GM23248 (cell line): ENCODE measurements around the gene TEX10. TPM values are rescaled to one million over a fixed set of nuclear protein-coding genes. Genes with fewer than 3 reads are reported as not detected.

ENCODE experiments used
- DNase-seq: peaks from one replicate; pipeline ENCODE4 v3.0.0-alpha.2; 2015
- H2AFZ ChIP-seq: fragments of 200-600 bp; sonication (generic); 2 replicates; pipeline ENCODE4 v1.6.1; 2016; ENCODE audit warnings: antibody characterized with exemption
- H3F3A ChIP-seq: fragments of 200-600 bp; sonication (generic); 2 replicates; pipeline ENCODE4 v1.6.1; 2016; ENCODE audit warnings: mild to moderate bottlenecking, antibody characterized with exemption, mixed run types; ENCODE audit not compliant: insufficient read depth
- H3K27ac ChIP-seq: fragments of 200-600 bp; sonication (generic); 2 replicates; pipeline ENCODE4 v1.5.1; 2016; ENCODE audit warnings: mild to moderate bottlenecking
- H3K27me3 ChIP-seq: fragments of 200-600 bp; sonication (generic); replicated peaks from 2 replicates; pipeline ENCODE4 v1.6.1; 2016; ENCODE audit warnings: mild to moderate bottlenecking; ENCODE audit not compliant: insufficient read depth
- H3K36me3 ChIP-seq: fragments of 200-600 bp; sonication (generic); 2 replicates; pipeline ENCODE4 v1.6.1; 2016; ENCODE audit warnings: low read depth, mild to moderate bottlenecking
- H3K4me1 ChIP-seq: fragments of 200-600 bp; sonication (generic); 2 replicates; pipeline ENCODE4 v1.6.1; 2016; ENCODE audit warnings: mild to moderate bottlenecking; ENCODE audit not compliant: insufficient read depth
- H3K4me2 ChIP-seq: fragments of 200-600 bp; sonication (generic); one replicate; pipeline ENCODE4 v1.6.1; 2016; ENCODE audit warnings: mild to moderate bottlenecking; ENCODE audit not compliant: unreplicated experiment
- H3K4me3 ChIP-seq: fragments of 200-600 bp; sonication (generic); 2 replicates; pipeline ENCODE4 v1.5.1; 2016; ENCODE audit warnings: mild to moderate bottlenecking
- H3K79me2 ChIP-seq: fragments of 200-600 bp; sonication (generic); 2 replicates; pipeline ENCODE4 v1.6.1; 2016; ENCODE audit warnings: mild to moderate bottlenecking; ENCODE audit not compliant: insufficient read depth
- H3K9ac ChIP-seq: fragments of 200-600 bp; sonication (generic); 2 replicates; pipeline ENCODE4 v1.6.1; 2016; ENCODE audit warnings: mild to moderate bottlenecking
- H3K9me2 ChIP-seq: fragments of 200-600 bp; sonication (generic); 2 replicates; pipeline ENCODE4 v1.6.1; 2016; ENCODE audit warnings: mixed run types, mild to moderate bottlenecking, moderate library complexity; ENCODE audit not compliant: insufficient read depth
- H3K9me3 ChIP-seq: fragments of 200-600 bp; sonication (generic); one replicate; pipeline ENCODE4 v1.6.1; 2017; ENCODE audit warnings: low read depth
- H4K20me1 ChIP-seq: fragments of 200-600 bp; sonication (generic); 2 replicates; pipeline ENCODE4 v1.6.0; 2016; ENCODE audit not compliant: insufficient read depth
- EZH2 ChIP-seq: fragments of 200-600 bp; sonication (generic); IDR thresholded peaks from 2 replicates; pipeline ENCODE4 v1.6.1; 2018; ENCODE audit warnings: antibody characterized with exemption, mild to moderate bottlenecking; ENCODE audit not compliant: insufficient read depth, poor library complexity, severe bottlenecking
- EZH2phosphoT487 ChIP-seq: fragments of 200-600 bp; sonication (generic); IDR thresholded peaks from 2 replicates; pipeline ENCODE4 v1.6.1; 2018; ENCODE audit warnings: antibody characterized with exemption, moderate library complexity, mild to moderate bottlenecking, low read depth; ENCODE audit not compliant: insufficient read depth
- WGBS, 2 experiments: methylation state at CpG; one replicate each; pipeline ENCODE4 v1.1.6; 2015 to 2017; ENCODE audit warnings: low lambda C conversion rate in 2 of 2, low coverage in 1 of 2; ENCODE audit errors: missing lambda C conversion rate in 2 of 2; 5-methylcytosine and 5-hydroxymethylcytosine counted together
- in situ Hi-C: fragments of 300-500 bp; cut with MboI; formaldehyde crosslinking; loops from 2 replicates; pipeline ENCODE4 v1.15.0; 2020
- polyA plus RNA-seq: library from polyadenylated mRNA; unstranded; fragments of >200 nt; fragmentation: Nextera tagmentation; extraction: Ambion mirVana; gene quantifications from 2 replicates; pipeline ENCODE4 v1.2.1, GENCODE V29; 2016
- total RNA-seq: library from RNA; depleted of rRNA; stranded (reverse); fragments of >200 nt; shearing (Covaris generic); gene quantifications from 2 replicates; pipeline ENCODE4 v1.2.3, GENCODE V29; 2014

TEX10 gene
- total and polyA plus RNA-seq, 2 experiments from 2014 or later = 19.6 to 30.9 TPM

DNA sequence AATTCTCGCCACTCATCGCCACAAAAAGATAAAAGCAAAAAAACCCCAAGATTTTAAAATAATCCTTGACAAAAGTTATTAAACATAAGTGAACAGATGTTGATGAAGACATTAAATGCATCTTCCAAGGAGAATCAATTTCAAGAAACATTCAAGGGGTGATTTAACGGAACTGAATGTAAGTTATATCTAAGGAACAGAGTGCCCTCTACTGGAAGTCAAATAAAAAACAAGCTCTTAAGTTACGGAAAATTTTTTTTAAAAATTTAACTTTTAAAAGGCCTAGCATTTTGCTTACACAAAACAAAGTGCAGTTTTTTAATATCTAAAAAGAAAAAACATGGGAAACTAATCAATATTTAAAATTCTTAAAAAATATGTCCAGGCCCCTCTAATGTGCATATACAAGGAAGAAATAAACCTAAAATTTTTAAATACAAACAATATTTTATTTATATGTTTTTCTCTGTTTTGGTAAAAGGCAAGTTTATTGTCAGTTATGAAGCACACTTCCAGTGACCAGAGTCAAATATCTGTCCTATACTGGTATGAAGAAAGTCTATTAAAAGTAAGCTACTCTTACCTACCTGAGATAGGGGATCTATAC, 28.0 kb downstream of the TEX10 start:
- H3K36me3 ChIP-seq = peaks cover 20% of the 10 kb centered on the region; the same call in 1 of the 2 replicates
- no peak overlapping the region for H2AFZ ChIP-seq
- H3F3A ChIP-seq = no peaks in the 10 kb centered on the region
- no peaks in the 10 kb centered on the region for H3K9me3 ChIP-seq
- H3K4me3 ChIP-seq = no peak overlapping the region
- no peaks in the 10 kb centered on the region for H3K27me3 ChIP-seq
- TF ChIP-seq EZH2phosphoT487 (no peak), EZH2 (no peak)
- H3K27ac ChIP-seq = no peak overlapping the region
- H3K4me1 ChIP-seq = no peaks in the 10 kb centered on the region
- H3K9ac ChIP-seq = no peak overlapping the region
- no peak overlapping the region for H3K4me2 ChIP-seq
- peak; percentile 74 for DNase-seq
- 57 to 67% methylated on average over 4 of the region's 4 CpGs for WGBS, 2 experiments
- in situ Hi-C loops = loop anchor here (25.0 kb wide), 1 partner anchor 263 kb away; the partner anchor contains the start of gene CAVIN4
- peaks cover 20% of the 10 kb centered on the region for H3K79me2 ChIP-seq
- no peaks in the 10 kb centered on the region for H4K20me1 ChIP-seq
- no peaks in the 10 kb centered on the region for H3K9me2 ChIP-seq

DNA sequence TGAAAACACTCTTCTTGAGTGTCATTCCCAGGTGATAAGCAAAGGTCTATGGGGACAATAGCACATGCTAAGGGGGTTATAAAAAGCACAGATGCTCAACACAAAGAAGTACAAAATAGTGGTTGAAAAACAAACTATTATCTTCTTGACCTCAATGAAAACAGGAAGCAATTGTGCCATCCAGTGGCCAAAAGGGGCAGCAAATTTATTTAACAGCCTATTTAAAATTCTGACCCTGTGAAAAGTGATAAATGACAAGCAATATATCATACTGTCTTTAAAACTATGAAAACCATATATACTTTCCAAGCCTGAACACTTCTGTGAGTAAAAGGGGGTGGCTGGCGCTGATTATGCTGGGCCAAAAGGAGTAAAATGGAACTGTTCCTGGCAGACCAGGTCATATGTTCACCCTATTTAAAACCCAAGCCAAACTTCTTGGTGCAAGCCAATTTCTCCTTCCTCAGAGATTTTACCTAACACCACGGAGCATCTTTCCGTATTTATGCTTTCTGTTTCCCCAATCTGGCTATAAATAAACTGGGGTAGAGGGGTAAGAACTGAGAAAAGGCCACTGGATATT, 29.7 kb downstream of the TEX10 start:
- in situ Hi-C loops = no loop called here
- peak; percentile 58 for DNase-seq
- 65 to 78% methylated on average over 3 of the region's 3 CpGs for WGBS, 2 experiments
- H3K27me3 ChIP-seq = no peaks in the 10 kb centered on the region
- TF ChIP-seq EZH2 = no peak
- no peak for TF ChIP-seq EZH2phosphoT487
- H3K36me3 ChIP-seq = peaks cover 20% of the 10 kb centered on the region; the same call in 1 of the 2 replicates
- H3K9me3 ChIP-seq = no peaks in the 10 kb centered on the region
- H3K27ac ChIP-seq = no peak overlapping the region
- H3K9ac ChIP-seq = no peak overlapping the region
- H3K79me2 ChIP-seq = peaks cover 8% of the 10 kb centered on the region; the same call in 1 of the 2 replicates
- peaks cover 3% of the 10 kb centered on the region; the same call in 1 of the 2 replicates for H4K20me1 ChIP-seq
- H3K4me1 ChIP-seq = peaks cover 2% of the 10 kb centered on the region
- H2AFZ ChIP-seq = no peak overlapping the region
- no peaks in the 10 kb centered on the region for H3K9me2 ChIP-seq
- no peak overlapping the region for H3K4me2 ChIP-seq
- H3F3A ChIP-seq = peaks cover 8% of the 10 kb centered on the region
- H3K4me3 ChIP-seq = no peak overlapping the region

- peaks cover 13% of the 10 kb centered on the region for H3K4me1 ChIP-seq
- H3F3A ChIP-seq = peaks cover 19% of the 10 kb centered on the region
- peaks cover 55% of the 10 kb centered on the region for H3K79me2 ChIP-seq
- peak overlapping the region; percentile 21 for H3K4me2 ChIP-seq
- H3K9me2 ChIP-seq = no peaks in the 10 kb centered on the region
- H3K27ac ChIP-seq = peak overlapping the region; percentile 19; the same call in 1 of the 2 replicates
- H3K9me3 ChIP-seq = no peaks in the 10 kb centered on the region
- no peak overlapping the region for H3K4me3 ChIP-seq
- H3K9ac ChIP-seq = no peak overlapping the region
- H2AFZ ChIP-seq = no peak overlapping the region
- H3K27me3 ChIP-seq = no peaks in the 10 kb centered on the region
- DNase-seq = peak; percentile 72
- TF ChIP-seq EZH2 (no peak), EZH2phosphoT487 (no peak)
- 0 to 5% methylated on average over 1 of the region's 1 CpG for WGBS, 2 experiments
- peaks cover 7% of the 10 kb centered on the region; the same call in 1 of the 2 replicates for H4K20me1 ChIP-seq
- peaks cover 32% of the 10 kb centered on the region; the same call in 1 of the 2 replicates for H3K36me3 ChIP-seq
- in situ Hi-C loops = no loop called here
Measured at GRCh38 chr9:100317706-100318105, 35.0 kb downstream of the TEX10 start.

- H3K36me3 ChIP-seq = peaks cover 21% of the 10 kb centered on the region; the same call in 1 of the 2 replicates
Measured at GRCh38 chr9:100315561-100315960, 37.2 kb downstream of the TEX10 start.

More at GRCh38 chr9:100315561-100315960, 37.2 kb downstream of the TEX10 start:
- Histone ChIP-seq H2AFZ (no peak overlapping the region), H3K9me3 (no peaks in the 10 kb centered on the region), H3K4me1 (peaks cover 14% of the 10 kb centered on the region), H4K20me1 (peaks cover 7% of the 10 kb centered on the region; the same call in 1 of the 2 replicates), H3K27me3 (no peaks in the 10 kb centered on the region), H3K9ac (no peak overlapping the region), H3K4me2 (no peak overlapping the region), H3K27ac (no peak overlapping the region), H3K9me2 (no peaks in the 10 kb centered on the region), H3F3A (peaks cover 27% of the 10 kb centered on the region), H3K79me2 (peaks cover 70% of the 10 kb centered on the region), H3K4me3 (no peak overlapping the region)
- 84 to 88% methylated on average over 4 of the region's 4 CpGs for WGBS, 2 experiments
- DNase-seq = no peak
- in situ Hi-C loops = no loop called here
- TF ChIP-seq EZH2 = no peak
- no peak for TF ChIP-seq EZH2phosphoT487
